NB4 (cell line): ENCODE measurements around the gene NFIB.

ENCODE experiments used
- CTCF ChIP-seq: IDR thresholded peaks from one replicate; pipeline ENCODE4 v1.5.1; 2012; ENCODE audit warnings: low read depth, low read length
- MAX ChIP-seq: IDR thresholded peaks from 2 replicates; pipeline ENCODE4 v1.6.1; 2011; ENCODE audit warnings: low read depth, low read length
- MYC ChIP-seq: IDR thresholded peaks from 2 replicates; pipeline ENCODE4 v1.6.1; 2011; ENCODE audit warnings: low read depth, low read length
- POLR2A ChIP-seq: IDR thresholded peaks from 2 replicates; pipeline ENCODE4 v1.6.1; 2011; ENCODE audit warnings: mild to moderate bottlenecking; ENCODE audit not compliant: insufficient read length; ENCODE audit errors: extremely low read depth

GRCh38 chr9:14190240-14190639 lies 123.7 kb downstream of the NFIB start:
- no peak for TF ChIP-seq CTCF
- TF ChIP-seq POLR2A, result no peak
- TF ChIP-seq MAX, result no peak
- no peak for TF ChIP-seq MYC
